Measurements from ENCODE around the gene FOSL2.

- TF ChIP-seq CTCF (optimal IDR thresholded peaks at IDR 0.05 in 1 of 3, IDR thresholded peaks at IDR 0.05 in 1 of 3, conservative IDR thresholded peaks at IDR 0.05 in 1 of 3; ENCODE audit: extremely low read depth in 1 of 3, insufficient read depth in 2 of 3, low read length in 3 of 3) (no peak), EZH2 (IDR thresholded peaks at IDR 0.05; ENCODE audit: low read length) (no peak)
Observed at GRCh38 chr2:28430377-28430765, 37.7 kb downstream of the FOSL2 start.
